PC-3 (cell line): ENCODE data around the gene NCBP3. TPM values are rescaled to one million over a fixed set of nuclear protein-coding genes. Genes with fewer than 3 reads are reported as not detected.
"Not testable (repeated sequence)": the region's sequence is repeated elsewhere in the genome, so short reads cannot be mapped to it uniquely, and the experiment has no call there.

Experiments used
- ATAC-seq: fragments of 200-7000 bp; cut with Tn5 transposase; 2 replicates; pipeline ENCODE4 v1.9.1; 2020; ENCODE audit warnings: mild to moderate bottlenecking, moderate library complexity
- BruUV-seq: library from RNA; stranded (reverse); fragments of 400-500 nt; replicated peaks from 2 replicates; lab custom pipeline; 2021; lab: Mats Ljungman, UMichigan
- CTCF ChIA-PET: fragments of 300-600 bp; sonication (Branson Sonifier 250); formaldehyde crosslinking; loops from one replicate; lab custom pipeline; 2022; ENCODE audit warnings: antibody characterized with exemption; lab: Charles Lee
- POLR2A ChIA-PET: fragments of 300-600 bp; sonication (Branson Sonifier 250); formaldehyde crosslinking; loops from one replicate; lab custom pipeline; 2022; ENCODE audit warnings: antibody characterized with exemption; ENCODE audit not compliant: unreplicated experiment; lab: Charles Lee
- DNase-seq: peaks from one replicate; pipeline ENCODE4 v3.0.0-alpha.2; 2015
- H2AFZ ChIP-seq: fragments of 300-600 bp; sonication (generic); 2 replicates; pipeline ENCODE4 v1.6.0; 2016; ENCODE audit warnings: antibody characterized with exemption, low read length
- H3F3A ChIP-seq: fragments of 300-600 bp; sonication (generic); one replicate; pipeline ENCODE4 v1.6.0; 2017; ENCODE audit warnings: antibody characterized with exemption, low read length, control low read depth, mild to moderate bottlenecking; ENCODE audit not compliant: unreplicated experiment
- H3K27ac ChIP-seq: fragments of 300-600 bp; sonication (generic); 2 replicates; pipeline ENCODE4 v1.5.1; 2016; ENCODE audit warnings: mild to moderate bottlenecking, low read length
- H3K27me3 ChIP-seq: fragments of 300-600 bp; sonication (generic); 2 replicates; pipeline ENCODE4 v1.6.1; 2016; ENCODE audit warnings: low read length, mixed read lengths
- H3K36me3 ChIP-seq: fragments of 300-600 bp; sonication (generic); 2 replicates; pipeline ENCODE4 v1.6.1; 2016; ENCODE audit warnings: low read depth, mixed run types, low read length, mixed read lengths
- H3K4me1 ChIP-seq: fragments of 300-600 bp; sonication (generic); 2 replicates; pipeline ENCODE4 v1.5.1; 2016; ENCODE audit warnings: low read length; ENCODE audit not compliant: insufficient read depth
- H3K4me2 ChIP-seq: fragments of 300-600 bp; sonication (generic); 2 replicates; pipeline ENCODE4 v1.6.0; 2016; ENCODE audit warnings: low read length
- H3K4me3 ChIP-seq: fragments of 300-600 bp; sonication (generic); 2 replicates; pipeline ENCODE4 v1.5.1; 2016; ENCODE audit warnings: mild to moderate bottlenecking, low read length, mixed read lengths
- H3K79me2 ChIP-seq: fragments of 300-600 bp; sonication (generic); 2 replicates; pipeline ENCODE4 v1.6.1; 2017; ENCODE audit warnings: low read length, mixed read lengths
- H3K9ac ChIP-seq: fragments of 300-600 bp; sonication (generic); 2 replicates; pipeline ENCODE4 v1.6.0; 2016; ENCODE audit warnings: mild to moderate bottlenecking, low read length
- H3K9me2 ChIP-seq: fragments of 300-600 bp; sonication (generic); replicated peaks from 2 replicates; pipeline ENCODE4 v1.6.1; 2016; ENCODE audit warnings: mixed run types, low read length, mixed read lengths
- H3K9me3 ChIP-seq: fragments of 300-600 bp; sonication (generic); 2 replicates; pipeline ENCODE4 v1.6.1; 2016; ENCODE audit warnings: low read length, mixed read lengths
- H4K20me1 ChIP-seq: fragments of 300-600 bp; sonication (generic); 2 replicates; pipeline ENCODE4 v1.6.1; 2016; ENCODE audit warnings: low read length, mixed read lengths
- EZH2 ChIP-seq: fragments of 300-600 bp; sonication (generic); IDR thresholded peaks from one replicate; pipeline ENCODE4 v1.6.1; 2017; ENCODE audit warnings: antibody characterized with exemption, mild to moderate bottlenecking, low read length; ENCODE audit not compliant: unreplicated experiment
- EZH2phosphoT487 ChIP-seq: fragments of 300-600 bp; sonication (generic); IDR thresholded peaks from 2 replicates; pipeline ENCODE4 v1.6.1; 2018; ENCODE audit warnings: mild to moderate bottlenecking, antibody characterized with exemption, low read length, borderline replicate concordance
- intact Hi-C: fragments of 100-400 bp; cut with micrococcal nuclease; formaldehyde crosslinking; loops from 2 replicates; pipeline ENCODE4 v1.9.0; 2023
- total RNA-seq: library from RNA; depleted of rRNA; stranded (reverse); fragments of >200 nt; gene quantifications from 2 replicates; pipeline ENCODE4 v1.2.3, GENCODE V29; 2014
- TF ChIP-seq, protein P1 (sequence below): fragments of 300-600 bp; sonication (generic); conservative IDR thresholded peaks from 2 replicates; pipeline ENCODE4 v1.5.1; 2017; ENCODE audit warnings: antibody characterized with exemption, low read depth, mild to moderate bottlenecking, low read length

Gene NCBP3
- total RNA-seq, 1 experiment from 2014 or later: 21.0 TPM

DNA sequence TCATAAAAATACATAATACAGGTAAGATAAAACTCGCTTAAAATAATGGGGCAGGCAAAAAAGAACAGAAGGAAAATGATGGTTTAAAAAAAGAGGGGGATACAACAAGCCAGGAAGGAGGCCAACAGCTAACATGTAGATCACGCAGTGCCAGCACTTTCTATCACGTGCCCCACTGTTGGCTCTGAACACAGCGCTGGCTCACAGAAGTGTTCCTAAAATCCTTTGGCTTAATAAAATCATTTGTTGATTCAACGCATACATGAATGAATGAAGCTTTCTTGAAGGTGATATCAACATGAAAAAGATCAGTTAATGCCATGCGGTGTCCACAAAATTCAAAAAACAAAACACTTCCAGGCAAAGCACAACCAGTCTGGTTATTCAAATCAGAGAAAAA is 53.6 kb downstream of the NCBP3 start:
- POLR2A ChIA-PET: no interaction called here
- no peaks in the 10 kb centered on the region for H3K9me3 ChIP-seq
- H3K36me3 ChIP-seq: no peaks in the 10 kb centered on the region
- no peak overlapping the region for H3K9ac ChIP-seq
- ATAC-seq: no peak
- TF ChIP-seq, protein P1, sequence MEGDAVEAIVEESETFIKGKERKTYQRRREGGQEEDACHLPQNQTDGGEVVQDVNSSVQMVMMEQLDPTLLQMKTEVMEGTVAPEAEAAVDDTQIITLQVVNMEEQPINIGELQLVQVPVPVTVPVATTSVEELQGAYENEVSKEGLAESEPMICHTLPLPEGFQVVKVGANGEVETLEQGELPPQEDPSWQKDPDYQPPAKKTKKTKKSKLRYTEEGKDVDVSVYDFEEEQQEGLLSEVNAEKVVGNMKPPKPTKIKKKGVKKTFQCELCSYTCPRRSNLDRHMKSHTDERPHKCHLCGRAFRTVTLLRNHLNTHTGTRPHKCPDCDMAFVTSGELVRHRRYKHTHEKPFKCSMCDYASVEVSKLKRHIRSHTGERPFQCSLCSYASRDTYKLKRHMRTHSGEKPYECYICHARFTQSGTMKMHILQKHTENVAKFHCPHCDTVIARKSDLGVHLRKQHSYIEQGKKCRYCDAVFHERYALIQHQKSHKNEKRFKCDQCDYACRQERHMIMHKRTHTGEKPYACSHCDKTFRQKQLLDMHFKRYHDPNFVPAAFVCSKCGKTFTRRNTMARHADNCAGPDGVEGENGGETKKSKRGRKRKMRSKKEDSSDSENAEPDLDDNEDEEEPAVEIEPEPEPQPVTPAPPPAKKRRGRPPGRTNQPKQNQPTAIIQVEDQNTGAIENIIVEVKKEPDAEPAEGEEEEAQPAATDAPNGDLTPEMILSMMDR: no peak
- no peak for TF ChIP-seq EZH2phosphoT487
- no peak for TF ChIP-seq EZH2
- H3K4me1 ChIP-seq: peaks cover 3% of the 10 kb centered on the region; the same call in 1 of the 2 replicates
- no peak overlapping the region for H3K4me2 ChIP-seq
- H3K9me2 ChIP-seq: no peaks in the 10 kb centered on the region
- no peaks in the 10 kb centered on the region for H4K20me1 ChIP-seq
- H3K27ac ChIP-seq: no peak overlapping the region
- no peak for DNase-seq
- H2AFZ ChIP-seq: no peak overlapping the region
- no TSS peak for BruUV-seq
- intact Hi-C loops: no loop called here
- no peaks in the 10 kb centered on the region for H3F3A ChIP-seq
- no peak overlapping the region for H3K4me3 ChIP-seq
- H3K79me2 ChIP-seq: no peaks in the 10 kb centered on the region
- no peaks in the 10 kb centered on the region for H3K27me3 ChIP-seq
- CTCF ChIA-PET: no interaction called here

DNA sequence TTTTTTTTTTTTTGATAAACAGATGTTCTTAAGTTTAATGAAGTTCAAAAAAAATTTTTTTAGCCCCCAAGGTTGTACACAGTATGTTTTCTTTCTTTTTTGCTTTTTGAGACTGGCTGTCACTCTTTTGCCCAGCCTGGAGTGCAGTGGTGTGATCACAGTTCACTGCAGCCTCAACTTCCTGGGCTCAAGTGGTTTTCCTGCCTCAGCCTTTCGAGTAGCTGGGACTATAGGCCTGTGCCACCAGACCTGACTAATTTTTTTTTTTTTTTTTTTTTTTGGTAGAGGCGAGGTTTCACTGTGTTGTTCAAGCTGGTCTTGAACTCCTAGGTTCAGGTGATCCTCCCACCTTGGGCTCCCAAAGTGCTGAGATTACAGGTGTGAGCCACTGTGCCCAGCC is 57.8 kb downstream of the NCBP3 start:
- Histone ChIP-seq H3K4me3 (no peak overlapping the region), H3K9me2 (no peaks in the 10 kb centered on the region), H3K79me2 (no peaks in the 10 kb centered on the region), H3K36me3 (no peaks in the 10 kb centered on the region), H3K4me1 (peaks cover 3% of the 10 kb centered on the region; the same call in 1 of the 2 replicates), H4K20me1 (no peaks in the 10 kb centered on the region), H3K27me3 (no peaks in the 10 kb centered on the region), H3K9ac (no peak overlapping the region), H3K9me3 (no peaks in the 10 kb centered on the region), H2AFZ (no peak overlapping the region), H3K4me2 (no peak overlapping the region), H3F3A (no peaks in the 10 kb centered on the region), H3K27ac (no peak overlapping the region)
- TF ChIP-seq EZH2phosphoT487 (no peak), EZH2 (no peak)
- TF ChIP-seq, protein P1: no peak
- ChIA-PET CTCF (no interaction called here), POLR2A (no interaction called here)
- ATAC-seq (no peak), DNase-seq (no peak)
- BruUV-seq: no TSS peak
- intact Hi-C loops: no loop called here

DNA sequence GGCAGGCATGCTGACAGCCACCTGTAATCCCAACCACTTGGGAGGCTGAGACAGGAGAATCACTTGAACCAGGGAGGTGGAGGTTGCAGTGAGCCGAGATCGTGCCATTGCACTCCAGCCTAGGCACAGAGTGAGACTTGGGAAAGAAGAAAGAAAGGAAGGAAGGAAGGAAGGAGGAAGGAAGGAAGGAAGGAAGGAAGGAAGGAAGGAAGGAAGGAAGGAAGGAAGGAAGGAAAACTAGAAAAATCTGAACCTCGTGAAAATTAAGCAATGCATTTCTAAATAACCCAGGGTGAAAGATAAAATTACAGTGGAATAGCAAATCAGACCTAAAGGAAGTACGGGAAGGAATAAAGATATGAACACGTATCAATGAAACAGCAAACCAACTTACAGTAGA is 60.7 kb downstream of the NCBP3 start:
- ATAC-seq, intact Hi-C loops, H3K36me3 ChIP-seq, DNase-seq, H3K4me2 ChIP-seq, H2AFZ ChIP-seq, CTCF ChIA-PET, H3K27ac ChIP-seq, H3K27me3 ChIP-seq, H3K4me3 ChIP-seq, POLR2A ChIA-PET, BruUV-seq, H3K79me2 ChIP-seq, H3K9me2 ChIP-seq, H3K4me1 ChIP-seq, H3K9ac ChIP-seq, H3K9me3 ChIP-seq, H4K20me1 ChIP-seq, H3F3A ChIP-seq: not testable (repeated sequence)
